22Rv1 (cell line): ENCODE results near the gene ADGRA1.

Experiments
- ZFX ChIP-seq: fragments of 450-650 bp; IDR thresholded peaks from 2 replicates; pipeline ENCODE4 v1.6.1; 2017; ENCODE audit warnings: antibody characterized with exemption, borderline replicate concordance
- TF ChIP-seq, protein P1 (sequence below): fragments of 450-650 bp; IDR thresholded peaks from 2 replicates; pipeline ENCODE4 v1.5.1; 2017; ENCODE audit warnings: mild to moderate bottlenecking

DNA sequence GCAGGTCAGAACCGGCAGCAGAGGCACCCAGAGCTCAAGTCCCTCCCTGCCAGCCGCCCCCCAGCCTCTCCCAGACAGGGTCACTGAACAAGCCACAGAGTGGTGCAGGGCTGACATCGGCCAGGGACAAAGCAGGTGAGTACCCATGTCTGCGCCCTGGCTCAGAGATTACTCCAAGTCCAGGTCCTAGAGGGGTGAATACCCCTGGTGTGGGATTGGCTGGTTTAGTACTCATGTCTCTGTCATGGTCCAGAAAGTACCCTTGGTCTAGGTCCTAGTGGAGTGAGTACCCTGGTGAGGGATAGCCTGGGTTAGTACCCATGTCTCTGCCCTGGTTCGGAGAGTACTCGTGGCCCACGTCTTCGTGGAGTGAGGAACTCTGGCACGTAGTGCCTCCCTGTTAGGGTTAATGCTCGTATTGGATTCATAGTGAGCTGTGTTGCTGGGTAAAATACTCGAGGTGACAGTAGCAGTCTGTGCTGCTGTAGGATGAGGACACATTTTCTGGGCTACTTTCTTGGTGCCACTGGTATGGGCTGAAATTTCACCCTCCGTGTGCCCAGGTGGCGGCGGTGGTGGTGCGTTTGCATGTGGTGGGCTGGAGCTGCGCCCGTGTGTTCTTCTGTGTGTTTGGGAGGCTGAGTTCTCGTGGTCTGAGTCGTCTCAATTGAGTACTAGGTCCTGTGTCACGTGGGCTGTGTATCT, 46.8 kb downstream of the ADGRA1 start:
- TF ChIP-seq, protein P1, sequence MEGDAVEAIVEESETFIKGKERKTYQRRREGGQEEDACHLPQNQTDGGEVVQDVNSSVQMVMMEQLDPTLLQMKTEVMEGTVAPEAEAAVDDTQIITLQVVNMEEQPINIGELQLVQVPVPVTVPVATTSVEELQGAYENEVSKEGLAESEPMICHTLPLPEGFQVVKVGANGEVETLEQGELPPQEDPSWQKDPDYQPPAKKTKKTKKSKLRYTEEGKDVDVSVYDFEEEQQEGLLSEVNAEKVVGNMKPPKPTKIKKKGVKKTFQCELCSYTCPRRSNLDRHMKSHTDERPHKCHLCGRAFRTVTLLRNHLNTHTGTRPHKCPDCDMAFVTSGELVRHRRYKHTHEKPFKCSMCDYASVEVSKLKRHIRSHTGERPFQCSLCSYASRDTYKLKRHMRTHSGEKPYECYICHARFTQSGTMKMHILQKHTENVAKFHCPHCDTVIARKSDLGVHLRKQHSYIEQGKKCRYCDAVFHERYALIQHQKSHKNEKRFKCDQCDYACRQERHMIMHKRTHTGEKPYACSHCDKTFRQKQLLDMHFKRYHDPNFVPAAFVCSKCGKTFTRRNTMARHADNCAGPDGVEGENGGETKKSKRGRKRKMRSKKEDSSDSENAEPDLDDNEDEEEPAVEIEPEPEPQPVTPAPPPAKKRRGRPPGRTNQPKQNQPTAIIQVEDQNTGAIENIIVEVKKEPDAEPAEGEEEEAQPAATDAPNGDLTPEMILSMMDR = no peak
- no peak for TF ChIP-seq ZFX
